Activated gamma-delta T cell (primary cell): ENCODE measurements around the gene ASIC2.
"Not testable (repeated sequence)": the region's sequence is repeated elsewhere in the genome, so short reads cannot be mapped to it uniquely, and the experiment has no call there.

Experiments used
- DNase-seq: peaks from one replicate; lab custom pipeline; 2025; lab: John Stamatoyannopoulos, UW

The ASIC2 gene

DNA sequence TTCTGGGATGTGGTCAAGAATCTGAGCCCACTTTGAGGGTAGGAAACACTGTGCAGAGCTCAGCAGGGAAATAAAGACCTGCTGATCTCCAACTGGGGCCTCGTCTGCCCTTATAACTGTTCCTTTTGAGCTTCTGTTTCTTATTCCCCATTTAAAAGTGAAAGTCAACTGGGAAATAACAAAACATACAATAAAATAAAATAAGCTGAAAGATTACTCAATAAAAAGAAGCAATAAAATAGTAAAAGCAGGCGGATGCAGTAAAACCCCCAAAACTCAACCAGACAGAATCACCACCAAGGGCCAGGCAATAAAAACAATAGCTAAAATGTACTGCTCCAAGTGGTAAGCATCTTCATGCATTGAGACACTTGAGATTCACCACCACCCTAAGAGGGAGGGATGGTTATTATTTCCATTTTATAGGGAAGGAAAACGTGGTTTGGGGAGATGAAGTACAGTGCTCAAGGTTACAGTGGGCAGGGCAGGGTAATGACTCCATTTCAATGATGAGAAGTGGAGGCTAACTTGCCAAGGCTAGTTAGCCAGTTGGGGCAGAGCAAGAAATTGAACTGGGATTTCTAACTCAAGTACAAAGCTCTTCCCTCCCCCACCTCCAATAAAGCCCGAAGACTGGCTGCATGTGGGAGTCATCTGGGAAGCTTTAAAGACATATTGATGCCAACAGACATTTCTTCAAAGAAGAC, 307.9 kb downstream of the ASIC2 start:
- DNase-seq, result no peak

DNA sequence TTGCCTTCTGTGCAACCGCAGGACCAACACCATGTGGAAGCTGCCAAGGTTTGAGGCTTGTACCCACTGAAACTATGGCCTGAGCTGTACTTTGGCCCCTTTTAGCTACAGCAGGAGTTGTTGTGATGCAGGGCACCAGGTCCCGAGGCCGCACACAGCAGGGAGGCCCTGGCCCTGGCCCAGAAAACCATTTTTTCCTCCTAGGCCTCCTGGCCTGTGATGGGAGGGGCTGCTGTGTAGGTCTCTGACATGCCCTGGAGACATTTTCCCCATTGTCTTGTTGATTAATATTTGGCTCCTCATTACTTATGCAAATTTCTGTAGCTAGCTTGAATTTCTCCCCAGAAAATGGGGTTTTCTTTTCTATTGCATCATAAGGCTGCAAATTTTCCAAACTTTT, 311.5 kb downstream of the ASIC2 start:
- DNase-seq, result not testable (repeated sequence)

DNA sequence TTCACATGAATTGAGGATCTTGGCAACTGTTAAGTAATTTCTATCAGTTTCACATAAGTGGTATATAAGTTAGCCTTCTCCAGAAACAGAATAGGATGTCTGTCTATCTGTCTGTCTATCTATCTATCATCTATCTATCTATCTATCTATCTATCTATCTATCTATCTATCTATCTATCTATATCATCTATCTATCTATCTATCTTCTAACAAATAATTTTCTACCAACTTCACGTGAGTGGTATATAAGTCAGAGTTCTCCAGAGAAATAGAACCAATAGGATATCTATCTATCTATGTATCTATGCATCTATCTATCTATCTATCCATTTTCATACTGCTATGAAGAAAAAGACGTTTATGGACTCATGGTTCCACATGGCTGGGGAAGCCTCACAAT, 312.9 kb downstream of the ASIC2 start:
- no peak for DNase-seq

DNA sequence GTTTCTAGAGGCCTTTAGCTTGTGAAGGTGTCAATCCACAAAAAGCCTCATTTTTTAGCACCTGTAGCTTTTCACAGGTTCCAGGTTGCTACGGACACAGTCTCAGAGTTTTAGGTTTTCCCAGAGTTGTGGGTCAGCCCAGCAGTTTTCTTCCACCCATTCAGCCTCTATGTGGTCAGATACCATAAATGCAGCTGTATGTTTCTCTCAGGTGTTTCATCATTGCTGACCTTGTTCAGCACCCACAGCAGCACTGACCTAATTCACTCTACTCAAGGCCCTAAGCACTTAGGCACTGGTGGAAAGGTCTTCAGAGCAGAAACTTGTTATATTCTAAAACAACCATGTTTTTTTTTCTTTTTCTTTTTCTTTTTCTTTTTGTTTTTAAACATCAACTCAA, 316.5 kb downstream of the ASIC2 start:
- no peak for DNase-seq

DNA sequence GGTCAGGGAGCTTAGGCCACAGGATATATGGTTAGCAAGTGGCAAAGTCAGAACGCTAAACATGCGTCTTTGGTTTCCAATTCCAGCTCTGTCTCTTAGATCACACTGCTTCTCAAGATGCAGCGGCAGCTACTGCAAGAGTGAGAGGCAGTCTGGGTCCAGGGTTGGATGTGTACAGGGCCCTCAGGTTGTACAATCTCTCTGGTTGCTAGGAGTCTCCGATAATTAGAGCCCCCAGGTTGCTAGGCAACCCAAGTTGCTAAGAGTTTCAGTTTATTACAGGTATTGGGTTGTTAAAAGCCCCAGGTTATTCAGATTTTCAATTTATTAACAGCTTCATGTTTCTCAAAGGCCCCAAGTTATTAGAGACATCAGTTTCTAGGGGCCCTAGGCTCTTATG, 317.0 kb downstream of the ASIC2 start:
- no peak for DNase-seq

DNA sequence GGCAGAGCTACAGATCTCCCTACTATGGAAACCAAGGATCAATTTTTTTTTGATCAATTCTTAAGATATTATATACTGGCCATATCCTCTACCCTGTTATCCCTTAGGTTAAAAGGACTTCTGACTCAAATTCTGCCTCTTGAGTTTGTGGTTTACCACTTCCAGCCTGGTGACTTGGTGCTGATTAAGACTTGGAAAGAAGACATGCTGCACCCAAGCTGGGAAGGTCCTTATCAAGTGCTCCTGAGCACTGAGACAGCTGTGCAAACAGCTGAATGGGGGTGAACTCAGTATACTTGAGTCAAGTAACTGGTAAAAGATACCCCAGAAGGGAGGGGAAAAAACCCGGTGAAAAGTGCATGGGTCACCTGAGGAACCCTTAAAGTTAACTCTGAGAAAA, 321.9 kb downstream of the ASIC2 start:
- no peak for DNase-seq

DNA sequence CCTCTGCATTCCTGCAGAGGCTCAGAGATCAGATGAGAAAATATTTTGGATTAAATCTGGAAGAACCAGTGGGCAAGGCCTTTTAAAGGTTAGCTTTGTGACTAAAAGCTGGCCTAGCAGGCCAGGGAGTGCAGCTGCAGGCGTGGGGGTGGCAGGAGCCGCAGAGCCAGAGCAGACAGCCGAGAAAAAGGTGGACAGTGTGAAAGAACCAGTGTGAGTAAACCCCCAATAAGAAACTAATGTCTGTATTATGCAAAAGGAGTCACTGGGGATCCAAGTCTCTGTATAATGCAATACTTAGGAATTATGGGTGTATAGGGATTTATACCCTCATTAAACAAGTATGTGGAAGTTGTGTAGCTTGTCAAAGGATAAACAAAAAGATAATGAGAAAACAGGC, 322.8 kb downstream of the ASIC2 start:
- no peak for DNase-seq

DNA sequence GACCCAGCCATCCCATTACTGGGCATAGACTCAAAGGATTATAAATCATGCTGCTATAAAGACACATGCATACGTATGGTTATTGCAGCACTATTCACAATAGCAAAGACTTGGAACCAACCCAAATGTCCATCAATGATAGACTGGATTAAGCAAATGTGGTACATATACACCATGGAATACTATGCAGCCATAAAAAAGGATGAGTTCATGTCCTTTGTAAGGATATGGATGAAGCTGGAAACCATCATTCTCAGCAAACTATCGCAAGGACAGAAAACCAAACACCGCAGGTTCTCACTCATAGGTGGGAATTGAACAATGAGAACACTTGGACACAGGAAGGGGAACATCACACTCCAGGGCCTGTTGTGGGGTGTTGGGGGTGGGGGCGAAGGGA, 323.9 kb downstream of the ASIC2 start:
- DNase-seq, result not testable (repeated sequence)

DNA sequence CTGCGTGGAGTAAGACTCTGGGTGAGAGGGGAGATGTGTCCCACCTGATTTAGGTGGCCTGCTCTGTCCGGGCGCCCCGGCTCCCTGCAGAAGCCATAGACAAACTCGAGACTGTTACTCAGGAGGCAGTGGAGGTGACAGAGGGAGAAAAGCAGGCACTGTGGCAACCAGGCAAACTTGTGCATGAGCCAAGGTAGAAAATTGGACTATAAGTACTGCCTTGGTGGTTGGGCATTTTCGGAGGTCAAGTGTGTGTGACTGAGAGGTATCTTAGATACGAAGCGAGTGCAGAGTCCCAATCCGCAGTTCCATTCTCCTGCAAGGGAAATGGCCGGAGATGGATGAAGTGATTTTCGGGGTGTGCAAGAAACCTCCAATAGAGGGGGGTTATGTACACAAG, 328.6 kb downstream of the ASIC2 start:
- no peak for DNase-seq
